Colonic mucosa (tissue), 4 donors: ENCODE measurements around the gene PSPH. TPM values are rescaled to one million over a fixed set of nuclear protein-coding genes. Genes with fewer than 3 reads are reported as not detected.
"Not testable (repeated sequence)": the region's sequence is repeated elsewhere in the genome, so short reads cannot be mapped to it uniquely, and the experiment has no call there.

ENCODE experiments used
- DNase-seq: peaks from one replicate; pipeline ENCODE4 v3.0.0-alpha.2; 2020
- H3K27ac ChIP-seq: fragments of 200-600 bp; one replicate; pipeline ENCODE4 v1.8.0; 2021
- H3K27me3 ChIP-seq: fragments of 200-600 bp; one replicate; pipeline ENCODE4 v1.8.0; 2021
- H3K36me3 ChIP-seq: fragments of 200-600 bp; one replicate; pipeline ENCODE4 v1.8.0; 2021
- H3K4me1 ChIP-seq: fragments of 200-600 bp; one replicate; pipeline ENCODE4 v1.8.0; 2021; ENCODE audit warnings: mild to moderate bottlenecking
- H3K4me3 ChIP-seq: fragments of 200-600 bp; one replicate; pipeline ENCODE4 v1.8.0; 2021
- H3K9ac ChIP-seq, 2 donors: one replicate each; pipeline ENCODE4 v1.7.0; 2013; ENCODE audit warnings: control low read depth in 2 of 2, low read depth in 2 of 2, low read length in 2 of 2
- H3K9me3 ChIP-seq: fragments of 200-600 bp; one replicate; pipeline ENCODE4 v1.8.0; 2021
- intact Hi-C: fragments of 100-400 bp; cut with DNase I; formaldehyde crosslinking; loops from one replicate; pipeline ENCODE4 v1.14.1; 2022
- total RNA-seq, 2 donors: library from RNA; stranded (reverse); fragmentation: NEBNext Ultra II Directional in 1 of 2; extraction: Animal tissue kit (Norgen Biotek cat#: 25700) in 1 of 2; gene quantifications; one replicate each; pipeline ENCODE4 v1.2.1, GENCODE V29; 2021
- TF ChIP-seq, protein P1 (sequence below): fragments of 200-600 bp; IDR thresholded peaks from one replicate; pipeline ENCODE4 v1.8.0; 2022; ENCODE audit warnings: antibody characterized with exemption, mild to moderate bottlenecking
- donor health status: healthy.
- donor health status: DM: no; HTN: no; CAD: no.
- donor health status: DM: no; HTN: no; CAD: no.

Gene PSPH
- total RNA-seq, 2 donors from 2014 or later = 7.5 to 23.4 TPM

DNA sequence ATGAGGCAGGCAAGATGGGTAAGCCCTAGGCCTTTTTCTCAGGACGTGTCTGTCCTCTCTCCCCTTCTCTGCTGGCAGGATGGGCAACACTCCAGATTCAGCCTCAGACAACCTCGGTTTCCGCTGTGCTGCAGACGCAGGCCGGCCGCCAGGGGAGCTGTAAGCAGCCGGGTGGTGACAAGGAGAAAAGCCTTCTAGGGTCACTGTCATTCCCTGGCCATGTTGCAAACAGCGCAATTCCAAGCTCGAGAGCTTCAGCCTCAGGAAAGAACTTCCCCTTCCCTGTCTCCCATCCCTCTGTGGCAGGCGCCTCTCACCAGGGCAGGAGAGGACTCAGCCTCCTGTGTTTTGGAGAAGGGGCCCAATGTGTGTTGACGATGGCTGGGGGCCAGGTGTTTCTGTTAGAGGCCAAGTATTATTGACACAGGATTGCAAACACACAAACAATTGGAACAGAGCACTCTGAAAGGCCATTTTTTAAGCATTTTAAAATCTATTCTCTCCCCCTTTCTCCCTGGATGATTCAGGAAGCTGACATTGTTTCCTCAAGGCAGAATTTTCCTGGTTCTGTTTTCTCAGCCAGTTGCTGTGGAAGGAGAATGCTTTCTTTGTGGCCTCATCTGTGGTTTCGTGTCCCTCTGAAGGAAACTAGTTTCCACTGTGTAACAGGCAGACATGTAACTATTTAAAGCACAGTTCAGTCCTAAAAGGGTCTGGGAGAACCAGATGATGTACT, 28.4 kb upstream of the PSPH start:
- Histone ChIP-seq H3K4me3 (no peak overlapping the region), H3K9ac (peak overlapping the region in 1 of 2 donors; percentile 35), H3K9me3 (no peaks in the 10 kb centered on the region), H3K27ac (no peak overlapping the region), H3K36me3 (no peaks in the 10 kb centered on the region), H3K27me3 (no peaks in the 10 kb centered on the region), H3K4me1 (no peaks in the 10 kb centered on the region)
- intact Hi-C loops = no loop called here
- TF ChIP-seq, protein P1, sequence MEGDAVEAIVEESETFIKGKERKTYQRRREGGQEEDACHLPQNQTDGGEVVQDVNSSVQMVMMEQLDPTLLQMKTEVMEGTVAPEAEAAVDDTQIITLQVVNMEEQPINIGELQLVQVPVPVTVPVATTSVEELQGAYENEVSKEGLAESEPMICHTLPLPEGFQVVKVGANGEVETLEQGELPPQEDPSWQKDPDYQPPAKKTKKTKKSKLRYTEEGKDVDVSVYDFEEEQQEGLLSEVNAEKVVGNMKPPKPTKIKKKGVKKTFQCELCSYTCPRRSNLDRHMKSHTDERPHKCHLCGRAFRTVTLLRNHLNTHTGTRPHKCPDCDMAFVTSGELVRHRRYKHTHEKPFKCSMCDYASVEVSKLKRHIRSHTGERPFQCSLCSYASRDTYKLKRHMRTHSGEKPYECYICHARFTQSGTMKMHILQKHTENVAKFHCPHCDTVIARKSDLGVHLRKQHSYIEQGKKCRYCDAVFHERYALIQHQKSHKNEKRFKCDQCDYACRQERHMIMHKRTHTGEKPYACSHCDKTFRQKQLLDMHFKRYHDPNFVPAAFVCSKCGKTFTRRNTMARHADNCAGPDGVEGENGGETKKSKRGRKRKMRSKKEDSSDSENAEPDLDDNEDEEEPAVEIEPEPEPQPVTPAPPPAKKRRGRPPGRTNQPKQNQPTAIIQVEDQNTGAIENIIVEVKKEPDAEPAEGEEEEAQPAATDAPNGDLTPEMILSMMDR = peak; percentile 24
- peak; percentile 33 for DNase-seq

DNA sequence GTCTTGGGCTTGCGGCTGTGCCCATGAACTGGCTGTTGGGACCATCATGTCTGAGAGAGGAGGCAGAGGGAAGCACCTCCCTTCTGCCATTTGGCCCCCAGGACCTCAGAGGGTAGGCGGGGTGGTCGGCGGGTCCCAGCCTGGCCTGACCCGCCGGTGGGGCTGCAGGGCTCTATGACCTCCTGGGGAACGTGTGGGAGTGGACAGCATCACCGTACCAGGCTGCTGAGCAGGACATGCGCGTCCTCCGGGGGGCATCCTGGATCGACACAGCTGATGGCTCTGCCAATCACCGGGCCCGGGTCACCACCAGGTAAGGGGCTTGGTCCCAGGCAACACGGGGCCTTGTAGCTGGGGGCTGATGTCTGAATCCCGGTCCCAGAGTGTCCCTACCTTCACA, 27.0 kb upstream of the PSPH start:
- Histone ChIP-seq H3K27ac (no peak overlapping the region), H3K36me3 (no peaks in the 10 kb centered on the region), H3K4me3 (no peak overlapping the region), H3K9me3 (no peaks in the 10 kb centered on the region), H3K27me3 (no peaks in the 10 kb centered on the region), H3K4me1 (no peaks in the 10 kb centered on the region), H3K9ac (no peak overlapping the region)
- no peak for DNase-seq
- intact Hi-C loops = no loop called here
- TF ChIP-seq, protein P1 = no peak

DNA sequence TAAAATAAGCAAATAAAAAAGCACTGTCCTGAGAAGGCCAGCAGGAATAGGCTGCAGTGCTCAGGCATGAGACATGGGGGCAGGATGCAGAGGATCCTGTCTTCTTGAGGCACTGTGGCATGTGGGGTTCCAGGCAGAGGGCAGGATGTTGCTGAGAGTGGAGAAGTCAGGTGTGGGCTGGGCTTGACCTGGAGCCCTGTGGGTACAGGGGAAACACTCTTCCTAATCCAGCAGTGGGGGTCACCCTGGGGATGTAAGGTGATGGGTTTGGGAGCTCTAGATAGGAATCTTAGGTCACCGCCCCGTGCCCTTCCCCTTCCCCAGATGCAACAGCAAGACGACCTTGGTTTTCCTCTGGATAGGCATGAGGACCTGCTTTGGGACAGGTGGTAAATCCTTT, 26.4 kb upstream of the PSPH start:
- H3K9me3 ChIP-seq = no peaks in the 10 kb centered on the region
- no peak for DNase-seq
- H3K36me3 ChIP-seq = no peaks in the 10 kb centered on the region
- no peak overlapping the region for H3K9ac ChIP-seq
- no peaks in the 10 kb centered on the region for H3K27me3 ChIP-seq
- TF ChIP-seq, protein P1 = no peak
- no peak overlapping the region for H3K4me3 ChIP-seq
- no peaks in the 10 kb centered on the region for H3K4me1 ChIP-seq
- intact Hi-C loops = no loop called here
- H3K27ac ChIP-seq = no peak overlapping the region

DNA sequence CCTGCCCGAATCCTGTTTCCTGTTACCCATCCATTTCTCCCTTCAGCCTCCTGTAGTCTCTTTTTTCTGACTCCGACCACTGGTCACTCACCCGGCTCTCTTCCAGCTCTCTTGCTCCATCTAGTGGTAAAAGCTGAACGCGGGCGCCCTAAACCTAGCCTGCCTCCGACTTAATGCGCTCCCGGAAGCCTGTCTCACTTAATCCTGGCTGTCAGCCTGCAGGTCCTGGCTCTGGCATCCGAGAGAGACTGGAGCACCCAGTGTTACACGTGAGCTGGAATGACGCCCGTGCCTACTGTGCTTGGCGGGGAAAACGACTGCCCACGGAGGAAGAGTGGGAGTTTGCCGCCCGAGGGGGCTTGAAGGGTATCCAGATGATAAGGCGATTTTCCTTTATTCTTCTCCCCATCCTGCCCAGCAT, 23.1 kb upstream of the PSPH start:
- Histone ChIP-seq H3K9me3 (no peaks in the 10 kb centered on the region), H3K27me3 (no peaks in the 10 kb centered on the region), H3K36me3 (no peaks in the 10 kb centered on the region), H3K4me3 (no peak overlapping the region), H3K27ac (no peak overlapping the region), H3K4me1 (no peaks in the 10 kb centered on the region), H3K9ac (no peak overlapping the region)
- TF ChIP-seq, protein P1 = peak; percentile 92
- peak; percentile 87 for DNase-seq
- intact Hi-C loops = loop anchor here (2.0 kb wide), 2 partner anchors 70 to 434 kb away; no protein-coding TSS in a partner anchor

DNA sequence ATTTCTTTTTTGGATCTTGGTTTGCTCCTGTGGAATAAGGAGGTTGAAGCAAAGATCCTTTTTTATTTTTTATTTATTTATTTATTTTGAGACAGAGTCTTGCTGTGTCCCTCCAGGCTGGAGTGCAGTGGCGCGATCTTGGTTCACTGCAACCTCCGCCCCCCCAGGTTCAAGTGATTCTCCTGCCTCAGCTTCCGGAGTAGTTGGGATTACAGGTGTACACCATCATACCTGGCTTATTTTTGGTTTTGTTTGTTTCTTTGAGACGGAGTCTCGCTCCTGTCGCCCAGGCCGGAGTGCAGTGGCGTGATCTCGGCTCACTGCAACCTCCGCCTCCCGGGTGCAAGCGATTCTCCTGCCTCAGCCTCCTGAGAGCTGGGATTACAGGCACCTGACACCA, 15.1 kb upstream of the PSPH start:
- H3K27ac ChIP-seq, H3K36me3 ChIP-seq, H3K9me3 ChIP-seq, intact Hi-C loops, H3K4me1 ChIP-seq, H3K27me3 ChIP-seq, H3K9ac ChIP-seq, H3K4me3 ChIP-seq, DNase-seq: not testable (repeated sequence)

DNA sequence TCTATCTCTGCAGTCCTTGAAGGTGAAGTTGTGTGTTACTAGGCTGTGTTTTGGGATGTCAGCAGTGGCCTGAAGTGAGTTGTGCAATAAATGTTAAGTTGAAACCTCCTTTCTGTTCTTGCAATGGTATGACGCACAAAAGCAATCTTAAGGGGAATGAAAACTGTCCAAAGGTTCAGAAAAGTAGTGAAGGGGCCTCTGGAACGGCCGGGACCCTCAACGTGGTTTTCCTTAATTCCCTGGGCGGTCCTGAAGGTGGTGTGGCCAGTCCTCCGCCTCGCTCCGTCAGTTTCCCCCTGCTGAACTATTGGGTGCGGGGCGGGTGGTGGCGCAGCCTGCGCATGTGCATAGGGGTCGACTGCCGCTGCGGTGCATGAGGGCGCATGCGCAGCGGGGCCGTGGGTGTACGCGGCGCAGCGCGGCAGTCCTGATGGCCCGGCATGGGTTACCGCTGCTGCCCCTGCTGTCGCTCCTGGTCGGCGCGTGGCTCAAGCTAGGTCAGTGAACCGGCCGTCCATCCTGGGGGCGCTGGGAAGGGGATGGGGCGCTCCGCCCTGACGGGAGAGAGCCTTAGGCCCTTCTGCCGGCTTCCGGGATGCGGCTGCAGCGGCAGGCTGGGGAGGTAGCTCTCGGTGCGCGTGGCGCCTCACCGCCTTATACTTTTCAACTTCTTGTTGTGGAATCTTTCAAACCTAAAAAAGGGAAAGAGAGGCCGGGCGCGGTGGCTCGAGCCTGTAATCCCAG, 12.8 kb upstream of the PSPH start, which contains the start of gene SUMF2:
TSS of gene SUMF2 (plus strand) at position 405 of the 744 bp plus-strand sequence. CDS start at position 431, 26 bp downstream.
- TF ChIP-seq, protein P1 = no peak
- Histone ChIP-seq H3K36me3 (peaks cover 4% of the 10 kb centered on the region), H3K27me3 (no peaks in the 10 kb centered on the region), H3K4me1 (no peaks in the 10 kb centered on the region), H3K27ac (peak within 1 kb of the TSS; percentile 89), H3K9ac (peak within 1 kb of the TSS; percentile 86 to 90), H3K4me3 (peak within 1 kb of the TSS; percentile 57), H3K9me3 (no peaks in the 10 kb centered on the region)
- peak; percentile 93 for DNase-seq
- intact Hi-C loops = no loop called here
